HEK293 (cell line): ENCODE measurements around the gene C11orf71.

ENCODE experiments used
- ZNF280D ChIP-seq: fragments of 450-650 bp; formaldehyde crosslinking; IDR thresholded peaks from 2 replicates; pipeline ENCODE4 v1.5.1; 2016; ENCODE audit warnings: missing biosample characterization, missing genetic modification characterization
- ZNF670 ChIP-seq: fragments of 450-650 bp; formaldehyde crosslinking; IDR thresholded peaks from 2 replicates; pipeline ENCODE4 v1.5.1; 2016; ENCODE audit warnings: missing biosample characterization, missing genetic modification characterization, low read depth

The C11orf71 gene

GRCh38 chr11:114350022-114350421, 50.3 kb downstream of the C11orf71 start (continued):
- TF ChIP-seq ZNF280D (no peak), ZNF670 (tag by site-specific recombination) (no peak)
